ENCODE data around the gene SMIM13.

The SMIM13 gene

GRCh38 chr6:11140056-11140455 lies 46.4 kb downstream of the SMIM13 start:
- Histone ChIP-seq H3K4me3 (ENCODE audit: low read depth in 1 of 2, low read length in 2 of 2) (no peak overlapping the region), H3K4me1 (ENCODE audit: insufficient read depth, low read length) (0 out of 2 replicates have a peak, but pooled peaks cover 3% of the 10 kb centered on the region), H4K20me1 (ENCODE audit: insufficient read depth, low read length) (no peaks in the 10 kb centered on the region; the same call in 1 of the 2 replicates), H3K9ac (ENCODE audit: low read depth, low read length) (no peak overlapping the region), H3K4me2 (ENCODE audit: insufficient read depth, low read length) (no peak overlapping the region), H2AFZ (ENCODE audit: low read depth, low read length) (no peak overlapping the region), H3K27ac (ENCODE audit: low read length) (no peak overlapping the region), H3K79me2 (ENCODE audit: insufficient read depth, low read length) (no peaks in the 10 kb centered on the region), H3K27me3 (ENCODE audit: insufficient read depth, low read length, poor library complexity) (no peaks in the 10 kb centered on the region), H3K9me3 (ENCODE audit: insufficient read depth, low read length, severe bottlenecking) (no peaks in the 10 kb centered on the region), H3K36me3 (ENCODE audit: insufficient read depth, low read length) (peaks cover 9% of the 10 kb centered on the region)
- no peak for TF ChIP-seq CTCF (IDR thresholded peaks at IDR 0.05; ENCODE audit: borderline replicate concordance, extremely low read depth, low read length, poor library complexity, severe bottlenecking)
- no peak for TF ChIP-seq EZH2 (IDR thresholded peaks at IDR 0.05; ENCODE audit: borderline replicate concordance, low read depth, low read length, severe bottlenecking)
- ATAC-seq (ENCODE audit: insufficient read depth, low read depth): no peak
- no peak for DNase-seq

DNA sequence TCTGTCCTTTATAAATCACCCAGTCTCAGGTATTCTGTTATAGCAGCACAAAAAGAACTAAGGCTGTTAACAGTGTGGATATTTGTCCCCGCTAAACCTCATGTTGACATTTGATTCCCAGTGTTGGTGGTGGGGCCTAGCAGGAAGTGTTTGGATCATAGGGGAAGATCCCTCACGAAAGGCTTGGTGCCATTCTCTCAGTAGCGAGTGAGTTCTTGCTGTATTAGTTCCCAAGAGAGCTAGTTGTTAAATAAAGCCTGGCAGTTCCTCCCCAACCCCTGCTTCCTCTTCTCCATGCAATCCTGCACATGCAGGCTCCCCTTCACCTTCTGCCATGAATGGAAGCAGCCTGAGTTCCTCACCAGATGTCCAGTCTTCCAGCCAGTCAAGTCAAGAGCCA lies 47.7 kb downstream of the SMIM13 start:
- no peak for DNase-seq
- no peak for TF ChIP-seq EZH2 (IDR thresholded peaks at IDR 0.05; ENCODE audit: borderline replicate concordance, low read depth, low read length, severe bottlenecking)
- TF ChIP-seq CTCF (IDR thresholded peaks at IDR 0.05; ENCODE audit: borderline replicate concordance, extremely low read depth, low read length, poor library complexity, severe bottlenecking): no peak
- no peak overlapping the region for H3K4me3 ChIP-seq (ENCODE audit: low read depth in 1 of 2, low read length in 2 of 2)
- H3K36me3 ChIP-seq (ENCODE audit: insufficient read depth, low read length): no peaks in the 10 kb centered on the region
- no peaks in the 10 kb centered on the region for H3K79me2 ChIP-seq (ENCODE audit: insufficient read depth, low read length)
- no peaks in the 10 kb centered on the region for H3K27me3 ChIP-seq (ENCODE audit: insufficient read depth, low read length, poor library complexity)
- H2AFZ ChIP-seq (ENCODE audit: low read depth, low read length): no peak overlapping the region
- no peak for ATAC-seq (ENCODE audit: insufficient read depth, low read depth)
- H3K9ac ChIP-seq (ENCODE audit: low read depth, low read length): no peak overlapping the region
- no peaks in the 10 kb centered on the region; the same call in 1 of the 2 replicates for H4K20me1 ChIP-seq (ENCODE audit: insufficient read depth, low read length)
- H3K4me1 ChIP-seq (ENCODE audit: insufficient read depth, low read length): 0 out of 2 replicates have a peak, but pooled peaks cover 3% of the 10 kb centered on the region
- H3K27ac ChIP-seq (ENCODE audit: low read length): no peak overlapping the region
- H3K4me2 ChIP-seq (ENCODE audit: insufficient read depth, low read length): no peak overlapping the region
- H3K9me3 ChIP-seq (ENCODE audit: insufficient read depth, low read length, severe bottlenecking): no peaks in the 10 kb centered on the region

- no peak overlapping the region for H3K4me2 ChIP-seq (ENCODE audit: insufficient read depth, low read length)
- no peak for ATAC-seq (ENCODE audit: insufficient read depth, low read depth)
Observed at GRCh38 chr6:11142296-11143027, 48.8 kb downstream of the SMIM13 start.

More at GRCh38 chr6:11142296-11143027, 48.8 kb downstream of the SMIM13 start:
- Histone ChIP-seq H3K9ac (ENCODE audit: low read depth, low read length) (no peak overlapping the region), H3K36me3 (ENCODE audit: insufficient read depth, low read length) (no peaks in the 10 kb centered on the region), H3K27me3 (ENCODE audit: insufficient read depth, low read length, poor library complexity) (no peaks in the 10 kb centered on the region), H3K79me2 (ENCODE audit: insufficient read depth, low read length) (no peaks in the 10 kb centered on the region), H3K4me3 (ENCODE audit: low read depth in 1 of 2, low read length in 2 of 2) (no peak overlapping the region), H3K9me3 (ENCODE audit: insufficient read depth, low read length, severe bottlenecking) (no peaks in the 10 kb centered on the region), H4K20me1 (ENCODE audit: insufficient read depth, low read length) (no peaks in the 10 kb centered on the region; the same call in 1 of the 2 replicates), H2AFZ (ENCODE audit: low read depth, low read length) (no peak overlapping the region), H3K4me1 (ENCODE audit: insufficient read depth, low read length) (0 out of 2 replicates have a peak, but pooled peaks cover 3% of the 10 kb centered on the region), H3K27ac (ENCODE audit: low read length) (no peak overlapping the region)
- DNase-seq: no peak
- TF ChIP-seq CTCF (IDR thresholded peaks at IDR 0.05; ENCODE audit: borderline replicate concordance, extremely low read depth, low read length, poor library complexity, severe bottlenecking): no peak
- TF ChIP-seq EZH2 (IDR thresholded peaks at IDR 0.05; ENCODE audit: borderline replicate concordance, low read depth, low read length, severe bottlenecking): no peak
